Activated naive CD4-positive, alpha-beta T cell treated with anti-CD3 and anti-CD28 coated beads for 36 hours (primary cell): ENCODE data around the gene ZDHHC22. TPM values are rescaled to one million over a fixed set of nuclear protein-coding genes. Genes with fewer than 3 reads are reported as not detected.

ENCODE experiments used
- CTCF ChIA-PET: fragments of 350-600 bp; sonication (Branson Sonifier 250); formaldehyde crosslinking; loops from one replicate; lab custom pipeline; 2021; ENCODE audit warnings: antibody characterized with exemption; lab: Charles Lee
- DNase-seq: peaks from one replicate; pipeline ENCODE4 v3.0.0-alpha.2; 2020
- H3K27ac Mint-ChIP-seq: one replicate; pipeline ENCODE4 v1.8.0; 2021; ENCODE audit warnings: mild to moderate bottlenecking, mixed read lengths
- H3K27me3 Mint-ChIP-seq: one replicate; pipeline ENCODE4 v1.8.0; 2021; ENCODE audit warnings: low read depth, mixed read lengths
- H3K36me3 Mint-ChIP-seq: one replicate; pipeline ENCODE4 v1.8.0; 2021; ENCODE audit warnings: low read depth, mixed read lengths
- H3K4me1 Mint-ChIP-seq: one replicate; pipeline ENCODE4 v1.8.0; 2021; ENCODE audit warnings: low read depth, mixed read lengths
- H3K4me3 Mint-ChIP-seq: one replicate; pipeline ENCODE4 v1.8.0; 2021; ENCODE audit warnings: mild to moderate bottlenecking, moderate library complexity, mixed read lengths
- H3K9me3 Mint-ChIP-seq: one replicate; pipeline ENCODE4 v1.8.0; 2021; ENCODE audit warnings: mixed read lengths
- intact Hi-C: fragments of 100-400 bp; cut with micrococcal nuclease; formaldehyde crosslinking; loops from one replicate; pipeline ENCODE4 v1.15.1; 2023
- total RNA-seq, 2 experiments: library from RNA; stranded (reverse); gene quantifications; one replicate each; pipeline ENCODE4 v1.2.3, GENCODE V29; 2021

Gene ZDHHC22
- total RNA-seq, 2 experiments from 2014 or later = not detected

GRCh38 chr14:77153802-77154201 is 12.2 kb upstream of the ZDHHC22 start:
- DNase-seq = no peak
- H3K36me3 Mint-ChIP-seq = no peaks in the 10 kb centered on the region
- CTCF ChIA-PET = interaction anchor here (0.7 to 8.1 kb wide), 8 partner anchors 11 to 636 kb away, joined by 3 to 119 read pairs (median 8); no protein-coding TSS in a partner anchor
- no peak overlapping the region for H3K4me3 Mint-ChIP-seq
- H3K27me3 Mint-ChIP-seq = peaks cover 29% of the 10 kb centered on the region
- H3K27ac Mint-ChIP-seq = no peak overlapping the region
- intact Hi-C loops = loop anchor here (5.0 kb wide), 1 partner anchor 398 kb away; no protein-coding TSS in a partner anchor
- no peaks in the 10 kb centered on the region for H3K9me3 Mint-ChIP-seq
- H3K4me1 Mint-ChIP-seq = no peaks in the 10 kb centered on the region

DNA sequence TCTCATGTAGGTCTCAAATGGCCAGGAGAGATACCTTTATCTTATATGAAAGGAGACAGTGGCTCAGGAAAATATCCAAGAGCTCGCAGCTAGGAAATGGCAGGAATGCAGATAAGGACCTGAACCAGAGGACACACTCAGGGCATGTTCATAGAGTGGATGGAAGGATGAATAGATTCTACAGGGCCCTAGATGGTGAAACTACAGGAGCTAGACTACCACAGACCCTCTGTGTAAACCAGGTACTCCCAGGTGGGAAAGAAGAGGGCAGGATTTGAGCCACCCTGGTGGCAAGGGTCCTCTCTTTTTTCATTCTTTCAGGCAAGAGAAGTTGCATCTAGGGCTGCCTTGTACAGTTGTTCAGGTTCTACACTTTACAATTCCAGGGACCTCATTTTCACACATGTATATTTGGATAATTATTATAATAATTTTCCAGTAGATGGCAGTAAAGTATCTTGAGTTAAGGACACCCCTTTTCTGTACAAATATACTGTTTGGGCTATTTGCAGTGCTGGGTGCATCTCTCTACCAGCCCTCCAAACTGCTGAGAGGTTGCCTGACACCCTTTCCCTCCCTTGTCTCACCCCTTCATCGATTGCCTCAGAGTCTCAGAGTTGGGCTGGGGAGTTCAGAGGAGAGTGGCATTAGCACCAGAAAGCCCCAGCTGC is 10.5 kb upstream of the ZDHHC22 start:
- H3K9me3 Mint-ChIP-seq = no peaks in the 10 kb centered on the region
- intact Hi-C loops = loop anchor here (1.0 to 5.0 kb wide), 3 partner anchors 61 to 400 kb away; no protein-coding TSS in a partner anchor
- H3K27ac Mint-ChIP-seq = no peak overlapping the region
- no peak overlapping the region for H3K4me3 Mint-ChIP-seq
- CTCF ChIA-PET = interaction anchor here (0.5 to 8.1 kb wide), 28 partner anchors 9 to 446 kb away, joined by 3 to 119 read pairs (median 4); no protein-coding TSS in a partner anchor
- H3K36me3 Mint-ChIP-seq = no peaks in the 10 kb centered on the region
- DNase-seq = no peak
- H3K4me1 Mint-ChIP-seq = no peaks in the 10 kb centered on the region
- peaks cover 25% of the 10 kb centered on the region for H3K27me3 Mint-ChIP-seq

DNA sequence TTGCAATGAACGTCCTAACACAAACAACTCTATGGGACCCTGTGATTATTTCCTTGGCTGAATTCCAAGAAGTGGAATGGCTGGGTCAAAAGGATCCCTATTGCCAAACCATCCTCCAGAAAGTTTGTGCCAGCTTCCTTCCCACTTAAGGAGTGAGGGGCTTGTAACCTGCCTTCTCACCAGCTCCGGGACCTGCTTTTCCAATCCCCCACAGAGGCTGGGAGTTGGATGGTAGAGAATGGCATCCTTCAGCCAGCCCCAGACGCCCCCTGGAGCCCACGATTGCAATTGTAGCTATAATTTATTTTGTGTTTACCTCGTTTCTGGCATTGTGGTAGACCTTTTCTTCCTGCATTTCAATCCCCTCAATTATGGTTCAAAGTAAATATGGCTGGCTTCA is 9.7 kb upstream of the ZDHHC22 start:
- DNase-seq = peak; percentile 26
- Mint-ChIP-seq H3K4me3 (no peak overlapping the region), H3K27me3 (peaks cover 32% of the 10 kb centered on the region), H3K9me3 (no peaks in the 10 kb centered on the region), H3K27ac (no peak overlapping the region), H3K4me1 (no peaks in the 10 kb centered on the region), H3K36me3 (no peaks in the 10 kb centered on the region)
- CTCF ChIA-PET = interaction anchor here (0.5 to 8.1 kb wide), 19 partner anchors 8 to 446 kb away, joined by 3 to 119 read pairs (median 4); no protein-coding TSS in a partner anchor
- intact Hi-C loops = loop anchor here (5.0 kb wide), 1 partner anchor 401 kb away; no protein-coding TSS in a partner anchor

DNA sequence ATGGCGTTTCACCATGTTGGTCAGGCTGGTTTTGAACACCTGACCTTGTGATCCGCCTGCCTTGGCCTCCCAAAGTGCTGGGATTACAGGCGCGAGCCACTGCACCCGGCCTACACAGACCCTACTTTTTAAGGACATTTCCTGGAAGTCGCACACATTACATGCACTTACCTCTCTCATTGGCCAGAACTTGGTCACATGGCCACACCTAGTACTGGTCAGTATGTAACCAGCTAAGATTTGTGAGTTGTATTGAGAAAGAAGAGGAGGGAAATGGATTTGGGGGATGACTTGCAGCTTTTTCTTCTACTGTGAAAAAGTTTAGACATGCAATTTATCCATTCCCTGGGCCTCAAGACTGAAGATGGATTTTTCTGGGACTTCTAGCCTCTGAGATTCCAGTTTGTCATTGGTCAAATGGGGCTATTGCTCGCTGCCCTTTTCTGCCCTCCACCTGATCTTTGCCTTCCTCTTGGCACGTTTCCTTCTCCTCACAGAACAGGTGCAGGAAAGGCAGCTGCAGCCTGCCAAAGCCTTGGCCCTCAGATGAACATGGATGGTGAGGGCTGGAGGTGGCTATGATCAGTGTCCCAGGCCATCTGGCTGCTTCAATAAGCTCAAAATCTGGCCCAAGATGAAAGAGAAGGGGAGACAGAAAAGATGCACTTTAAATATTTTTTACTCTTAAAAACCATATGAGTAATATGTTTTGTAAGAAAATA is 7.1 kb upstream of the ZDHHC22 start:
- Mint-ChIP-seq H3K4me3 (no peak overlapping the region), H3K27me3 (peaks cover 46% of the 10 kb centered on the region), H3K4me1 (no peaks in the 10 kb centered on the region), H3K9me3 (no peaks in the 10 kb centered on the region), H3K27ac (no peak overlapping the region), H3K36me3 (no peaks in the 10 kb centered on the region)
- CTCF ChIA-PET = interaction anchor here (1.4 to 8.1 kb wide), 7 partner anchors 13 to 273 kb away, joined by 3 to 119 read pairs (median 6); no protein-coding TSS in a partner anchor
- intact Hi-C loops = no loop called here
- DNase-seq = no peak

DNA sequence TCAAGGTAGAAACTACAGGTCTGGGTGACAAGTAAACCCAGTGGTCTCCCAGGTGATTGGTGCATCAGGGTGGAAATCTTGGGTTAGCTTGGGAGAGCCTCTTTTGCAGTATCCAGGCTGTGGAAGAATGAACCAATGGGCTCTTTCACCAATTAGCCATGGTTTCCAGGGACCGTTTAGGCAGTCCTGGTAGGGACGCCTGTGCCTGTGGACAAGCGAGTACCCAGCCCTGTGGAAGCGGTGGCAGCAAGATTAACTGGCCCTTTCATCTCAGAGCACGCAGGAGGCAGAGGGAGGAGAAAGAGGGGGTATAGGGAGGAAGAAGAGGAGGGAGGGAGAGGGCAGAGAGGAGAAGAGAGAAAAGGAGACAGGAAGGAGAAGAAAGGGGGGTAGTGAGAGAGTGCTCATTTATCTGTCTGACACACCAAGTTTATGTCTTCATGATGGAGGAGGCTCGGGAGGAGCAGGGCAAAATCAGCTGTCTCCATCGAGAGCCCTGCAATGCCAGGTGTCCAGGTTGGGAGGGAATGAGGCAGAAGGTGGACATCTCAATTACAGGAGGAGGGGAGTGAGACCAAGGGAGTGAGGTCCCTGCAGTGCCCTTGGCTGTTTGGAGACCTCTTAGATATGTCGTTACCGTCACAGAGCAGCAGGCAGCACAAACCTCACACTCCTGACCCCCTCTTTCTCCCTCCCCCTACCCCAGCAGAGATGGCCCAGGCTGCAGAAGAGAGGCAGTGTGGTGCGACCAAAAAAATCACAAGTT is 4.6 kb upstream of the ZDHHC22 start:
- peaks cover 4% of the 10 kb centered on the region for H3K4me1 Mint-ChIP-seq
- no peak overlapping the region for H3K27ac Mint-ChIP-seq
- DNase-seq = no peak
- H3K27me3 Mint-ChIP-seq = peaks cover 55% of the 10 kb centered on the region
- no peaks in the 10 kb centered on the region for H3K36me3 Mint-ChIP-seq
- H3K4me3 Mint-ChIP-seq = no peak overlapping the region
- no peaks in the 10 kb centered on the region for H3K9me3 Mint-ChIP-seq
- CTCF ChIA-PET = interaction anchor here (1.1 to 1.5 kb wide), 3 partner anchors 22 to 170 kb away, joined by 3 to 10 read pairs (median 4); no protein-coding TSS in a partner anchor
- intact Hi-C loops = no loop called here

GRCh38 chr14:77144412-77145115 is 3.0 kb upstream of the ZDHHC22 start:
- H3K27ac Mint-ChIP-seq = no peak overlapping the region
- H3K9me3 Mint-ChIP-seq = no peaks in the 10 kb centered on the region
- peaks cover 14% of the 10 kb centered on the region for H3K4me1 Mint-ChIP-seq
- no peaks in the 10 kb centered on the region for H3K36me3 Mint-ChIP-seq
- H3K4me3 Mint-ChIP-seq = no peak overlapping the region
- intact Hi-C loops = no loop called here
- DNase-seq = no peak
- CTCF ChIA-PET = interaction anchor here (2.2 to 2.9 kb wide), 2 partner anchors 10 to 171 kb away, joined by 10 read pairs; no protein-coding TSS in a partner anchor
- H3K27me3 Mint-ChIP-seq = peaks cover 65% of the 10 kb centered on the region

DNA sequence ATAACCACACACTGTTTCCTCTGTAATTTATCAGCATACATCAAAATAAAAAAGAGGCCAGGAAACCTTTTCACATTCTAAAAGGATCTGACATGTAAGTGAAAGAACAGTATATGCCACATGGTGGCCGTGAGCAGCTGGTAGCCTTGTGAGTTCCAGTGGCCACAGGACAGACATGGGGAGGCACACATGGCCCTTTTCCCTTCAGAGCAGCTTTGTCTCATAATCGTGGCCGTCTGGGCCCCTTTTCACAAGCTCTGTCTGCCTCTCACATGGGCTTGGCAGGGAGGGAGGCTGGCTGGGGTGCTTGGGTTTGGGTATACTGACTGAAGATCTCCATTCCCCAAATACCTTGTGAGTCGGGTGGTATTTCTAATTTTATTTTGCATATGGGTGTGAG is 1.5 kb upstream of the ZDHHC22 start:
- Mint-ChIP-seq H3K36me3 (no peaks in the 10 kb centered on the region), H3K27ac (no peak overlapping the region), H3K4me3 (no peak overlapping the region), H3K27me3 (peaks cover 73% of the 10 kb centered on the region), H3K9me3 (no peaks in the 10 kb centered on the region), H3K4me1 (peaks cover 20% of the 10 kb centered on the region)
- CTCF ChIA-PET = interaction anchor here (0.8 to 2.9 kb wide), 5 partner anchors 8 to 173 kb away, joined by 3 to 17 read pairs (median 10); no protein-coding TSS in a partner anchor
- DNase-seq = no peak
- intact Hi-C loops = no loop called here

- H3K27me3 Mint-ChIP-seq = peaks cover 76% of the 10 kb centered on the region
- no peak for DNase-seq
- intact Hi-C loops = no loop called here
- CTCF ChIA-PET = interaction anchor here (0.6 to 2.9 kb wide), 6 partner anchors 8 to 173 kb away, joined by 3 to 17 read pairs (median 7); no protein-coding TSS in a partner anchor
- H3K4me3 Mint-ChIP-seq = no peak overlapping the region
- no peaks in the 10 kb centered on the region for H3K9me3 Mint-ChIP-seq
- no peaks in the 10 kb centered on the region for H3K36me3 Mint-ChIP-seq
- H3K27ac Mint-ChIP-seq = no peak overlapping the region
- peaks cover 20% of the 10 kb centered on the region for H3K4me1 Mint-ChIP-seq
These were observed 612 bp upstream of the ZDHHC22 start for GRCh38 chr14:77142005-77142800.

DNA sequence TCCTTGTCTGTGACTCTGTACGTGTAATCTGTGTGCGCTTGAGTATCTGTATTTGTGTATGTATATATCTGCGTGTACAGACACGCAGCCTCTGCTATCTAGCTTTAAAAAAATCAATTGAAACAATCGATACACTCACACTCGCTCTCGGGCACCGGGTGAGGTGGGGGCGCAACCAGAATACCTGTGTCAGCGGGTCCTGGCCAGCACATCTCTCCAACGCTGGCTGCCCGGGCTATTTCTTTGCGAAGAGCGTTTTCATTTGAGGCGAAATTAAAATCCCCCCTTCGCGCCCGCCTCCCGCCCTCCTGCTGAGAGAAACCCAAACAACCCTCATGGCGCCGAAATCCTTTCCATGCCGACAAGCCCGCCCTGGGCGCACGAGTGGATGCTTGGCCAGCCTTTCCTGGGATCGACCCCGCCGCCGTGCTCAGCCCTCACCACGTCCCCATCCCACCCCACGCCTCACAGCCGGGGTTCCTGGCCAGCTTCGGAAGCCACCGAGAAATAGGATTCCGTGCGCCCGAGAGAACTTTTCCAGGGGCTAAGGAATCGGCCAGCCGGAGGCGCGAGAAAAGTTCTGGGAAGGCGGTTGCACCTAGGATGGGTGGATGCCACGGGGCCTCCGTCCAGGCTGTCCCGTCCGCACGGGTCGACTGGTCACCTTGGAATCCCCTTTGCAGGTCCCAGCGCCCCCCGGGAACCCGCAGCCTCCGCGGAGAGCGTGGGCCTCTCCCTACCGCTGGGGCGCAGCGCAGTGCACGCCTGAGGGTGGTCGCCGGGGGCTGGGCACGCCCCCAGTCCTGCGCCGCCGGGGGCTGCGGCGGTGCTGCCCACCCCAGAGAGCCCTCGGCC is 1.0 kb downstream of the ZDHHC22 start:
- H3K4me1 Mint-ChIP-seq = peaks cover 20% of the 10 kb centered on the region
- H3K27ac Mint-ChIP-seq = no peak overlapping the region
- no peak for DNase-seq
- H3K36me3 Mint-ChIP-seq = no peaks in the 10 kb centered on the region
- intact Hi-C loops = no loop called here
- CTCF ChIA-PET = interaction anchor here (0.5 to 1.5 kb wide), 8 partner anchors 9 to 265 kb away, joined by 3 to 8 read pairs (median 3); no protein-coding TSS in a partner anchor
- H3K27me3 Mint-ChIP-seq = peaks cover 66% of the 10 kb centered on the region
- H3K4me3 Mint-ChIP-seq = no peak overlapping the region
- H3K9me3 Mint-ChIP-seq = no peaks in the 10 kb centered on the region
